Tibial nerve (tissue), 4 donors: ENCODE measurements around the gene LANCL2. TPM values are rescaled to one million over a fixed set of nuclear protein-coding genes. Genes with fewer than 3 reads are reported as not detected.

ENCODE experiments used
- DNase-seq, 2 donors: peaks; one replicate each; pipeline ENCODE4 v3.0.0-alpha.2; 2019; ENCODE audit warnings: low spot score in 2 of 2
- H3K27ac ChIP-seq, 4 donors: fragments of 200-600 bp; sonication (generic) in 3 of 4; one replicate each; pipeline ENCODE4 v1.5.1; 2017 to 2019; ENCODE audit warnings: mild to moderate bottlenecking in 1 of 4
- H3K27me3 ChIP-seq, 2 donors: fragments of 200-600 bp; sonication (generic) in 1 of 2; one replicate each; pipeline versions ENCODE4 v1.5.1 to v1.6.0; 2017 to 2019
- H3K36me3 ChIP-seq, 3 donors: fragments of 200-600 bp; sonication (generic); one replicate each; pipeline ENCODE4 v1.5.1; 2018 to 2019
- H3K4me1 ChIP-seq, 4 donors: fragments of 200-600 bp; sonication (generic) in 3 of 4; one replicate each; pipeline ENCODE4 v1.5.1; 2017 to 2019
- H3K4me3 ChIP-seq, 4 donors: fragments of 200-600 bp; sonication (generic) in 3 of 4; one replicate each; pipeline ENCODE4 v1.5.1; 2017 to 2019; ENCODE audit warnings: mild to moderate bottlenecking in 1 of 4, moderate library complexity in 1 of 4
- H3K9me3 ChIP-seq, 4 donors: fragments of 200-600 bp; sonication (generic) in 3 of 4; one replicate each; pipeline ENCODE4 v1.5.1; 2017 to 2019
- CTCF ChIP-seq, 5 experiments: fragments of 200-600 bp in 3 of 5; fragments of 450-650 bp in 2 of 5; sonication (generic) in 3 of 5; IDR thresholded peaks; one replicate each; pipeline ENCODE4 v1.5.1; 2016 to 2019; ENCODE audit warnings: antibody characterized with exemption in 5 of 5, mild to moderate bottlenecking in 3 of 5, moderate library complexity in 2 of 5
- EP300 ChIP-seq, 2 donors: sonication (generic); formaldehyde crosslinking; IDR thresholded peaks; one replicate each; pipeline ENCODE4 v1.6.1; 2017; ENCODE audit warnings: antibody characterized with exemption in 2 of 2, mild to moderate bottlenecking in 1 of 2
- POLR2A ChIP-seq, 2 donors: fragments of 450-650 bp; IDR thresholded peaks; one replicate each; pipeline ENCODE4 v1.6.1; 2017; ENCODE audit warnings: antibody characterized with exemption in 2 of 2, mild to moderate bottlenecking in 2 of 2, moderate library complexity in 2 of 2
- WGBS, 2 donors: methylation state at CpG; one replicate each; pipeline ENCODE4 v1.1.5; 2018; 5-methylcytosine and 5-hydroxymethylcytosine counted together
- total RNA-seq, 4 donors: library from RNA; depleted of rRNA; stranded (reverse); fragments of >200 nt; gene quantifications; one replicate each; pipeline ENCODE4 v1.1.0, GENCODE V29; 2016

Gene LANCL2
- total RNA-seq, 4 donors from 2014 or later, result 6.6 to 17.9 (median 12.6) TPM

GRCh38 chr7:55464422-55464821, 99.3 kb downstream of the LANCL2 start:
- Histone ChIP-seq H3K27ac (no peak overlapping the region), H3K9me3 (peaks cover 0 to 33% (median 0%) of the 10 kb centered on the region in 4 donors), H3K4me1 (peaks cover 0 to under 1% (median 0%) of the 10 kb centered on the region in 4 donors), H3K4me3 (no peak overlapping the region), H3K27me3 (no peaks in the 10 kb centered on the region), H3K36me3 (peaks cover 0 to 53% (median 7%) of the 10 kb centered on the region in 3 donors)
- TF ChIP-seq CTCF (IDR thresholded peaks at IDR 0.05) (no peak), POLR2A (IDR thresholded peaks at IDR 0.05) (no peak)
- DNase-seq, result no peak
- WGBS, 2 donors, result 88 to 93% methylated on average over 1 to 2 of the region's 2 CpGs

- TF ChIP-seq POLR2A (IDR thresholded peaks at IDR 0.05), result no peak
- TF ChIP-seq CTCF (IDR thresholded peaks at IDR 0.05), result no peak
- no peak for TF ChIP-seq EP300 (IDR thresholded peaks at IDR 0.05)
- Histone ChIP-seq H3K4me3 (no peak overlapping the region), H3K4me1 (peaks cover 0 to 8% (median 0%) of the 10 kb centered on the region in 4 donors), H3K9me3 (peaks cover 0 to 20% (median 0%) of the 10 kb centered on the region in 4 donors), H3K36me3 (peaks cover 0 to 65% (median 7%) of the 10 kb centered on the region in 3 donors), H3K27me3 (no peaks in the 10 kb centered on the region), H3K27ac (no peak overlapping the region)
- 83 to 86% methylated on average over 2 of the region's 2 CpGs for WGBS, 2 donors
- DNase-seq, result no peak
Observed at GRCh38 chr7:55465691-55466090, 100.6 kb downstream of the LANCL2 start.

GRCh38 chr7:55467047-55467593, 102.0 kb downstream of the LANCL2 start:
- 99% methylated on average over 7 of the region's 7 CpGs for WGBS, 2 donors
- TF ChIP-seq POLR2A (IDR thresholded peaks at IDR 0.05), result no peak
- TF ChIP-seq CTCF (IDR thresholded peaks at IDR 0.05), result no peak
- no peak for TF ChIP-seq EP300 (IDR thresholded peaks at IDR 0.05)
- H3K4me1 ChIP-seq, result peaks cover 0 to 8% (median 0%) of the 10 kb centered on the region in 4 donors
- H3K27me3 ChIP-seq, result no peaks in the 10 kb centered on the region
- peaks cover 0 to 71% (median 7%) of the 10 kb centered on the region in 3 donors for H3K36me3 ChIP-seq
- no peak overlapping the region for H3K4me3 ChIP-seq
- H3K27ac ChIP-seq, result no peak overlapping the region
- H3K9me3 ChIP-seq, result peaks cover 0 to 6% (median 0%) of the 10 kb centered on the region in 4 donors
- DNase-seq, result no peak

DNA sequence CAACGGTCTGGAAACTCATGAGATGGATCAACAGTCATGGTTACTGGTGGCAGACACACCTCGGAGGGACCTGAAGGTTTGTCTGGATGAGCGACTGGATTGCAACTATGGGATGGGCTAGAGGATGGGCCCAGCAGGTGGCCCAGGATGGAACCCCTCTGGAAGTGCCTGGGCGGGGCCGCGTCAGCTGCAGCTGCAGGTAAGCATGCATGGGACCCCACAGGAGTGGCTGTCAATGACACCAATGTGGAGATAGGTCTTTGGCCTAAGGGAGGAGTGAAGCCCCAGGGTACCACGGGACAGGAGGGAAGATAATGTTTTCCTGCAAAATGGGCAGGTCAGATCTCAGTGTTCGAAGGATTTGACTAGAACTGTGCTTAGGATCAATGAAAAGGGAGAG, 103.4 kb downstream of the LANCL2 start:
- WGBS, 2 donors, result 98 to 99% methylated on average over 8 of the region's 8 CpGs

More for the DNA sequence above, 103.4 kb downstream of the LANCL2 start:
- no peak overlapping the region for H3K27ac ChIP-seq
- TF ChIP-seq CTCF (IDR thresholded peaks at IDR 0.05), result no peak
- no peak for TF ChIP-seq POLR2A (IDR thresholded peaks at IDR 0.05)
- TF ChIP-seq EP300 (IDR thresholded peaks at IDR 0.05), result no peak
- H3K4me3 ChIP-seq, result no peak overlapping the region
- H3K9me3 ChIP-seq, result no peaks in the 10 kb centered on the region
- H3K4me1 ChIP-seq, result peaks cover 0 to 8% (median 0%) of the 10 kb centered on the region in 4 donors
- DNase-seq, result no peak
- H3K27me3 ChIP-seq, result no peaks in the 10 kb centered on the region
- H3K36me3 ChIP-seq, result peaks cover 2 to 79% (median 7%) of the 10 kb centered on the region in 3 donors
